Mucosa of descending colon (tissue), 3 donors: Measurements from ENCODE around the gene KCNQ4. TPM values are rescaled to one million over a fixed set of nuclear protein-coding genes. Genes with fewer than 3 reads are reported as not detected.

ENCODE experiments used
- ATAC-seq: fragments of 200-7000 bp; cut with Tn5 transposase; one replicate; pipeline ENCODE4 v1.9.1; 2020; ENCODE audit warnings: mild to moderate bottlenecking, moderate library complexity
- DNase-seq, 3 donors: peaks; one replicate each; pipeline ENCODE4 v3.0.0-alpha.2; 2020
- H3K36me3 ChIP-seq: fragments of 200-600 bp; one replicate; pipeline ENCODE4 v1.8.0; 2021; ENCODE audit warnings: low read depth, mild to moderate bottlenecking
- H3K4me1 ChIP-seq: fragments of 200-600 bp; one replicate; pipeline ENCODE4 v1.8.0; 2021; ENCODE audit warnings: low read depth, mild to moderate bottlenecking
- H3K4me3 ChIP-seq: fragments of 200-600 bp; one replicate; pipeline ENCODE4 v1.8.0; 2021; ENCODE audit warnings: mild to moderate bottlenecking
- H3K9me3 ChIP-seq: fragments of 200-600 bp; one replicate; pipeline ENCODE4 v1.8.0; 2021; ENCODE audit warnings: mild to moderate bottlenecking
- intact Hi-C, 2 donors: fragments of 100-400 bp; cut with DNase I in 1 of 2; cut with micrococcal nuclease in 1 of 2; formaldehyde crosslinking; loops; one replicate each; pipeline versions ENCODE4 v1.11.0 to v1.11.1; 2022; cut with DNase I, micrococcal nuclease
- total RNA-seq, 3 donors: library from RNA; stranded (reverse); fragmentation: NEBNext Ultra II Directional in 2 of 3; extraction: Animal tissue kit (Norgen Biotek cat#: 25700) in 2 of 3; gene quantifications; one replicate each; pipeline versions ENCODE4 v1.2.1 to v1.2.4, GENCODE V29; 2021 to 2023
- TF ChIP-seq, protein P1 (sequence below): fragments of 200-600 bp; IDR thresholded peaks from one replicate; pipeline ENCODE4 v1.8.0; 2022; ENCODE audit warnings: antibody characterized with exemption, mild to moderate bottlenecking
- donor health status: DM: no; HTN: no; CAD: no; lungs with moderate emphysema.
- donor health status: DM: no; HTN: no; CAD: no.
- donor health status: DM: no; HTN: yes; CAD: no.

Gene KCNQ4
- total RNA-seq, 3 donors from 2014 or later, result 1.3 to 13.0 (median 2.3) TPM

DNA sequence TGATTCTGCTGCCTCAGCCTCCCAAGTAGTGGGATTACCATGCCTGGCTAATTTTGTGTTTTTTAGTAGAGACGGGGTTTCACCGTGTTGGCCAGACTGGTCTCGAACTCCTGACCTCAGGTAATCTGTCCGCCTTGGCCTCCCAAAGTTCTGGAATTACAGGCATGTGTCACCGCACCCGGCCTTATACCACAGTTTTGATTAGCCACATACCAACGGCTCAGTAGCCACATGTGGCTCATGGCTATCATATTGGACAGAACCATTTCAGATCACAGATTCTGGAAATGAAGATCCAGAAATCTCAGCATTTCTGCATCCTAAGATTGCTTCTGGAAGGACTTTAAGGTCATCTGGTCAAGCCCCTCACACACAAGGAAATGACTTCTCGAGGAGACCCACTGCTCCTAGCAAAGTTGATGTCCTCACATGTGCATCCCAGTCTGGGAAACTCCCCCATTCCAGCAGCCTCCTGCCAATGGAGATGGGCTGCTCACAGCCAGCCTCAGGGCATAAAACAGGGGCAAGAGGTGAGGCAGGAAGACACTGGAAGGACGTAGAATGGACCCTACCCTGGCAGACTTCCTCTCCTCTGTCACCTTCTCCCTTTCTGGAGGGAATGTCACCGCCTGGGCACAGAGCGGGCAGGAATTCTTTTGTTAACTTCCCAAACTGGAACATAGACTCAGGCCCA, 96.0 kb downstream of the KCNQ4 start:
- Histone ChIP-seq H3K9me3 (no peaks in the 10 kb centered on the region), H3K4me1 (peaks cover 3% of the 10 kb centered on the region), H3K4me3 (no peak overlapping the region), H3K36me3 (no peaks in the 10 kb centered on the region)
- DNase-seq (no peak), ATAC-seq (no peak)
- intact Hi-C loops, result no loop called here
- TF ChIP-seq, protein P1, sequence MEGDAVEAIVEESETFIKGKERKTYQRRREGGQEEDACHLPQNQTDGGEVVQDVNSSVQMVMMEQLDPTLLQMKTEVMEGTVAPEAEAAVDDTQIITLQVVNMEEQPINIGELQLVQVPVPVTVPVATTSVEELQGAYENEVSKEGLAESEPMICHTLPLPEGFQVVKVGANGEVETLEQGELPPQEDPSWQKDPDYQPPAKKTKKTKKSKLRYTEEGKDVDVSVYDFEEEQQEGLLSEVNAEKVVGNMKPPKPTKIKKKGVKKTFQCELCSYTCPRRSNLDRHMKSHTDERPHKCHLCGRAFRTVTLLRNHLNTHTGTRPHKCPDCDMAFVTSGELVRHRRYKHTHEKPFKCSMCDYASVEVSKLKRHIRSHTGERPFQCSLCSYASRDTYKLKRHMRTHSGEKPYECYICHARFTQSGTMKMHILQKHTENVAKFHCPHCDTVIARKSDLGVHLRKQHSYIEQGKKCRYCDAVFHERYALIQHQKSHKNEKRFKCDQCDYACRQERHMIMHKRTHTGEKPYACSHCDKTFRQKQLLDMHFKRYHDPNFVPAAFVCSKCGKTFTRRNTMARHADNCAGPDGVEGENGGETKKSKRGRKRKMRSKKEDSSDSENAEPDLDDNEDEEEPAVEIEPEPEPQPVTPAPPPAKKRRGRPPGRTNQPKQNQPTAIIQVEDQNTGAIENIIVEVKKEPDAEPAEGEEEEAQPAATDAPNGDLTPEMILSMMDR, result no peak

DNA sequence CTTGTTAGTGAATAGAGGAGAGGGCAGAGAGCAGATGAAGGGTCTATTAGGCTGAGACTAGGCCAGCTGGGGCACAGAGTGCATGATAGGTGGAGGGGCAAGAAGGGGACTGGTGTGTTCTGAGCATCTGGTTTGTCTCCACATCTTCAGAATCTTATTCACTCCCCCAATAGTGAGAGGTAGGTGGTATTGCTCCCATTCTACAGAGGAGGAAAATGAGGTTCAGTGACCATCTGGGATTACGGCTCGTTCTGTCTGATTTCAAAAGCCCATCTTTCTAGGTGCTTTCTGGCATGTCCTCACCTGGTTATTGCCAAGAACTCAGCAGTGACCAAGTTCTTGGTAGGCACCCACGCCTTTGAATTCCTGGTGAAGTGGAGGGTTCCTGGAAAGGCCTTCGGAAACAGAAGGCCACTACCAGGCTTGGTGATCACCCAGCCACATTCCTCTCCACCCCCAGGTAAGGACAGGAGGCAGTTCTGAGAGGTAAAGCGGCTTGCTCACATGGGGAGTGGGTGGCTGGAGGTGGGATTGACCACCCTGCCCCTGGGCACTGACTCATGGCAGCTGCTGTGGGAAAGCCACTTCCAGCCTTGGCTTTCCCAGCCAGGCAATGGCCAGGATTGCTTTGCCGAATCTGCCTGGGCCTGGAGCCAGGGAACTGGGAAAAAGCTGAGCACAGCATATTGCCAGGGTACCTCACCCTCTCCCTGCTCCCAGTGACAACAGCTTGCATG, 97.4 kb downstream of the KCNQ4 start:
- Histone ChIP-seq H3K4me3 (no peak overlapping the region), H3K36me3 (no peaks in the 10 kb centered on the region), H3K9me3 (no peaks in the 10 kb centered on the region), H3K4me1 (peaks cover 3% of the 10 kb centered on the region)
- no peak for DNase-seq
- intact Hi-C loops, result no loop called here
- TF ChIP-seq, protein P1, result no peak
- ATAC-seq, result no peak

DNA sequence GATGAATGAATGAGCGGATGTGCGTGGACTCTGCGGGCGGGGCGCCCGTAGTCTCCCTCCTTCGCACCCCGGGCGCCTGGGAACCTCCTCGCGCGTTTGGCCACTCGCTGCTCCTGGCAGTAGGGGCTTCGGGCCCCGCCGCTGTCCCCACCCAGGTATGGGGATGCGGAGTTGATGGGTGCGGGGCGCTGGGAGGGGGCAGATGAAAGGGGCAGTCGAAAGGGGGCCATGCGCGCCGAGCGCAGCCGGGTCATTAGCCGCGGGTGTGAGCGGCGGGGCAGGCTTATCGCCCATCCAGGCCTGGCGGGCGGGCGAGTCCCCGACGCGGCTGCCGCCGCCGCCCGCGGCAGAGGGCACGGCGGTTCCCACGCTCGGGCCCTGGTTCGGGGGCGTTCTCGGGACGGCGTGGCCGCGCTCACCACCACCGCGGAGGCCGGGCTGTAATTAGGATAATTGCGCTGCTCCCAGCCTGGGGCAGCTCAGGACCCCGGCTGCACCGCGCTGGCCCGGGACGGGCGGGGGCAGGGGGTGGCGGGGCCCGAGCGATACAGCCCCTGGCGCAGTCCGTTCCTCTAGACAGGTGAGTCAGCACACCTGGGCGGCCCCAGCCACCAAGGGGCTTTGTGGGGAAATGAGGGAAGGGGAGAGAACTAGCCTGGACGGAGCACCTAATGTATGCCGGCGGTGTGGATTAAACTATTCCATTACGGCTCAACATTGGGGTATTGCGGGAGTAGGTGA, 100.6 kb downstream of the KCNQ4 start:
- DNase-seq (no peak), ATAC-seq (no peak)
- no peak overlapping the region for H3K4me3 ChIP-seq
- TF ChIP-seq, protein P1, result no peak
- peaks cover 3% of the 10 kb centered on the region for H3K4me1 ChIP-seq
- no peaks in the 10 kb centered on the region for H3K36me3 ChIP-seq
- intact Hi-C loops, result no loop called here
- H3K9me3 ChIP-seq, result no peaks in the 10 kb centered on the region

- ATAC-seq (no peak), DNase-seq (no peak)
- TF ChIP-seq, protein P1, result no peak
- intact Hi-C loops, result no loop called here
- H3K36me3 ChIP-seq, result no peaks in the 10 kb centered on the region
- no peak overlapping the region for H3K4me3 ChIP-seq
- no peaks in the 10 kb centered on the region for H3K9me3 ChIP-seq
- peaks cover 3% of the 10 kb centered on the region for H3K4me1 ChIP-seq
These were observed 102.9 kb downstream of the KCNQ4 start for GRCh38 chr1:40886318-40887011.

DNA sequence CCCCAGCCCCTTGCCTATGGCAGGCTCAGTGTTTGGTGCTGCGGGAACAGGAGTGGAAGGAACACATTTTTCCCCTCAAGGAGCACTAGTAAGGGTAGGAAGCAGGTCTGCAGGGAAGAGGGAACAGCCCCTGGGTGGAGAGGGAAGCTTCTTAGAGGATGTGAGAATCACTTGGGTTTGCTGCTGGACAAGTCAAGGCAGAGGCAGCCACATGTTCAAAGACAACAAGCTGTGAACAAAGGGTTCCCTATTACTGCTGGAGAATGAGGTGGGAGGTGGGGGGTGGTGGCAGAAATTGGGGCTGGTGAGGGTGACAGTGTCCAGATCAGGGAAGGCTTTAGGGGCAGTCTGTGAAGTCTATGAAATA, 103.4 kb downstream of the KCNQ4 start:
- Histone ChIP-seq H3K4me3 (no peak overlapping the region), H3K36me3 (no peaks in the 10 kb centered on the region), H3K4me1 (peaks cover 3% of the 10 kb centered on the region), H3K9me3 (no peaks in the 10 kb centered on the region)
- no peak for ATAC-seq
- TF ChIP-seq, protein P1, result no peak
- no peak for DNase-seq
- intact Hi-C loops, result no loop called here
